Neural cell (in vitro differentiated cells): ENCODE measurements around the gene CDC42SE1.

Experiments
- EP300 ChIP-seq: fragments of 450-650 bp; conservative IDR thresholded peaks from 2 replicates; pipeline ENCODE4 v1.6.1; 2014; ENCODE audit warnings: antibody characterized with exemption, mild to moderate bottlenecking, moderate library complexity; ENCODE audit not compliant: poor library complexity, severe bottlenecking
- EZH2 ChIP-seq: fragments of 200-600, 300-800 bp; shearing (Covaris generic), sonication (generic); IDR thresholded peaks from 2 replicates; pipeline ENCODE4 v1.6.1; 2014; ENCODE audit warnings: antibody characterized with exemption, low read length, borderline replicate concordance, mild to moderate bottlenecking; ENCODE audit not compliant: insufficient read depth, poor library complexity, severe bottlenecking
- MXI1 ChIP-seq: fragments of 450-650 bp; conservative IDR thresholded peaks from 2 replicates; pipeline ENCODE4 v1.6.1; 2014; ENCODE audit warnings: antibody characterized with exemption, mild to moderate bottlenecking; ENCODE audit not compliant: poor library complexity, severe bottlenecking
- POLR2AphosphoS5 ChIP-seq: IDR thresholded peaks from 2 replicates; pipeline ENCODE4 v1.6.1; 2012
- RAD21 ChIP-seq: fragments of 450-650 bp; conservative IDR thresholded peaks from 2 replicates; pipeline ENCODE4 v1.6.1; 2014; ENCODE audit warnings: antibody characterized with exemption, mild to moderate bottlenecking, moderate library complexity
- SMC3 ChIP-seq: fragments of 450-650 bp; conservative IDR thresholded peaks from 2 replicates; pipeline ENCODE4 v1.6.1; 2014; ENCODE audit warnings: antibody characterized with exemption, mild to moderate bottlenecking, moderate library complexity; ENCODE audit not compliant: poor library complexity
- TAF1 ChIP-seq: IDR thresholded peaks from 2 replicates; pipeline ENCODE4 v1.6.1; 2012; ENCODE audit warnings: low read depth
- TF ChIP-seq, protein P1 (sequence below): fragments of 450-650 bp; IDR thresholded peaks from 2 replicates; pipeline ENCODE4 v1.5.1; 2014; ENCODE audit warnings: antibody characterized with exemption, mild to moderate bottlenecking, moderate library complexity; ENCODE audit not compliant: poor library complexity, severe bottlenecking
- TF ChIP-seq, protein P2 (sequence below): IDR thresholded peaks from 2 replicates; pipeline ENCODE4 v1.6.1; 2012; ENCODE audit warnings: borderline replicate concordance

DNA sequence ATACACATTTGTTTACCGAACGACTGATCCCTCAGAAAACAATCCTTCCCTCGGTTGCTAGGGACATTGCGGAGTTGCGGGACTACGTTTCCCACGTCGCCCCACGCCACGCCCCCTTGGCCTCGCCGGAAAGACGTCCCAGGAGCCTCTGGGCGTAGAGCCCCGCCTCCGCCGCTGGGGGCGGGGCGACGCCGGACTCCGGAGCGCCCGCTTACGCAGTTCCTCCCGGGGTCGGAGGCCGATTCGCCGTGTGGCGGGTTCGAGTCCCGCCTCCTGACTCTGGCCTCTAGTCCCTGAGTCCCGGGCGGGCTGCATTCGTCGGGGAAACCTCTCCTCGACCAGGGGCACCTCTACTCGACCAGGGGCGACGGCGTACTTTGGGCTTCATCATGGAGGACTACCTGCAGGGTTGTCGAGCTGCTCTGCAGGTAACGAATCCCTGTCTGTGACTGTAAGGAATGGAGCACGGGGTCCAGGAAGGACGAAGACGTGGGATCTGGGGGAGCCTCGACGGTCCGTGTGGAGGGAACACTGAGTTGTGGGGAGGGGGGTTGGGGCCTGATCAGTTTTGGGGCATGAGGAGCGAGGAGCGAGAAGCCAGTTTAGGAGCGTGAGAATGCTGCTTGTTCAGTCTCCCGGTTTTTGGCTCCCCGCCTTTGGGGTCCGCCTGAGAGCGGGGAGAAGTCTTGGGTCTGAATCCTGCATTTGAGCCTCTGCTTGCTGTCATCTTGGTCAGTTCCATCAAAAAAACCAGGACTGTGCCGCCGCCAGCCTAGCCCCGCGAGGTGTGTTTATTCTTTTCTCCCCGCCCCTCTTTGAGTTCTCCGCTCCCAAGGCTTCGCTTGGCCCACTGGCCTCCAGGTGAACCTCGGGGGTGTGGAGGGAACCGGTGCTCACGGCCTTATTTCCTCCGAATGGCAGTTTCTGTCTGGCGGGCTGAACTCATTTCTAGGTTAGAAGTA, 50.9 kb downstream of the CDC42SE1 start, which contains the start of gene PRUNE1:
- peak; percentile 57 for TF ChIP-seq TAF1
- TF ChIP-seq, protein P1, sequence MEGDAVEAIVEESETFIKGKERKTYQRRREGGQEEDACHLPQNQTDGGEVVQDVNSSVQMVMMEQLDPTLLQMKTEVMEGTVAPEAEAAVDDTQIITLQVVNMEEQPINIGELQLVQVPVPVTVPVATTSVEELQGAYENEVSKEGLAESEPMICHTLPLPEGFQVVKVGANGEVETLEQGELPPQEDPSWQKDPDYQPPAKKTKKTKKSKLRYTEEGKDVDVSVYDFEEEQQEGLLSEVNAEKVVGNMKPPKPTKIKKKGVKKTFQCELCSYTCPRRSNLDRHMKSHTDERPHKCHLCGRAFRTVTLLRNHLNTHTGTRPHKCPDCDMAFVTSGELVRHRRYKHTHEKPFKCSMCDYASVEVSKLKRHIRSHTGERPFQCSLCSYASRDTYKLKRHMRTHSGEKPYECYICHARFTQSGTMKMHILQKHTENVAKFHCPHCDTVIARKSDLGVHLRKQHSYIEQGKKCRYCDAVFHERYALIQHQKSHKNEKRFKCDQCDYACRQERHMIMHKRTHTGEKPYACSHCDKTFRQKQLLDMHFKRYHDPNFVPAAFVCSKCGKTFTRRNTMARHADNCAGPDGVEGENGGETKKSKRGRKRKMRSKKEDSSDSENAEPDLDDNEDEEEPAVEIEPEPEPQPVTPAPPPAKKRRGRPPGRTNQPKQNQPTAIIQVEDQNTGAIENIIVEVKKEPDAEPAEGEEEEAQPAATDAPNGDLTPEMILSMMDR, result no peak
- peak; percentile 32 for TF ChIP-seq MXI1
- TF ChIP-seq POLR2AphosphoS5, result peak; percentile 36
- no peak for TF ChIP-seq EZH2
- TF ChIP-seq, protein P2, sequence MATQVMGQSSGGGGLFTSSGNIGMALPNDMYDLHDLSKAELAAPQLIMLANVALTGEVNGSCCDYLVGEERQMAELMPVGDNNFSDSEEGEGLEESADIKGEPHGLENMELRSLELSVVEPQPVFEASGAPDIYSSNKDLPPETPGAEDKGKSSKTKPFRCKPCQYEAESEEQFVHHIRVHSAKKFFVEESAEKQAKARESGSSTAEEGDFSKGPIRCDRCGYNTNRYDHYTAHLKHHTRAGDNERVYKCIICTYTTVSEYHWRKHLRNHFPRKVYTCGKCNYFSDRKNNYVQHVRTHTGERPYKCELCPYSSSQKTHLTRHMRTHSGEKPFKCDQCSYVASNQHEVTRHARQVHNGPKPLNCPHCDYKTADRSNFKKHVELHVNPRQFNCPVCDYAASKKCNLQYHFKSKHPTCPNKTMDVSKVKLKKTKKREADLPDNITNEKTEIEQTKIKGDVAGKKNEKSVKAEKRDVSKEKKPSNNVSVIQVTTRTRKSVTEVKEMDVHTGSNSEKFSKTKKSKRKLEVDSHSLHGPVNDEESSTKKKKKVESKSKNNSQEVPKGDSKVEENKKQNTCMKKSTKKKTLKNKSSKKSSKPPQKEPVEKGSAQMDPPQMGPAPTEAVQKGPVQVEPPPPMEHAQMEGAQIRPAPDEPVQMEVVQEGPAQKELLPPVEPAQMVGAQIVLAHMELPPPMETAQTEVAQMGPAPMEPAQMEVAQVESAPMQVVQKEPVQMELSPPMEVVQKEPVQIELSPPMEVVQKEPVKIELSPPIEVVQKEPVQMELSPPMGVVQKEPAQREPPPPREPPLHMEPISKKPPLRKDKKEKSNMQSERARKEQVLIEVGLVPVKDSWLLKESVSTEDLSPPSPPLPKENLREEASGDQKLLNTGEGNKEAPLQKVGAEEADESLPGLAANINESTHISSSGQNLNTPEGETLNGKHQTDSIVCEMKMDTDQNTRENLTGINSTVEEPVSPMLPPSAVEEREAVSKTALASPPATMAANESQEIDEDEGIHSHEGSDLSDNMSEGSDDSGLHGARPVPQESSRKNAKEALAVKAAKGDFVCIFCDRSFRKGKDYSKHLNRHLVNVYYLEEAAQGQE, result no peak
- TF ChIP-seq RAD21, result no peak
- peak; percentile 69 for TF ChIP-seq EP300
- TF ChIP-seq SMC3, result peak; percentile 20
